H7 (cell line): ENCODE measurements around the gene RND3. TPM values are rescaled to one million over a fixed set of nuclear protein-coding genes. Genes with fewer than 3 reads are reported as not detected.
A peak's percentile ranks its signal among the peaks of the same experiment; 100 is the strongest.

ENCODE experiments used
- DNase-seq: peaks from one replicate; pipeline ENCODE4 v3.0.0; 2012
- H3K27me3 ChIP-seq: 2 replicates; pipeline ENCODE4 v1.6.0; 2011; ENCODE audit warnings: mild to moderate bottlenecking, low read length; ENCODE audit not compliant: control insufficient read depth, insufficient read depth
- H3K36me3 ChIP-seq: replicated peaks from 2 replicates; pipeline ENCODE4 v1.5.1; 2011; ENCODE audit warnings: low read length; ENCODE audit not compliant: control insufficient read depth, insufficient read depth
- H3K4me3 ChIP-seq: 2 replicates; pipeline ENCODE4 v1.5.1; 2011; ENCODE audit warnings: low read depth, mild to moderate bottlenecking, control low read depth, low read length, moderate library complexity; ENCODE audit not compliant: insufficient read depth
- total RNA-seq: library from RNA; depleted of rRNA; stranded (reverse); fragments of >200 nt; shearing (Covaris generic); gene quantifications from 2 replicates; pipeline ENCODE4 v1.2.3, GENCODE V29; 2014

The RND3 gene
- total RNA-seq, 1 experiment from 2014 or later, result 53.3 TPM

DNA sequence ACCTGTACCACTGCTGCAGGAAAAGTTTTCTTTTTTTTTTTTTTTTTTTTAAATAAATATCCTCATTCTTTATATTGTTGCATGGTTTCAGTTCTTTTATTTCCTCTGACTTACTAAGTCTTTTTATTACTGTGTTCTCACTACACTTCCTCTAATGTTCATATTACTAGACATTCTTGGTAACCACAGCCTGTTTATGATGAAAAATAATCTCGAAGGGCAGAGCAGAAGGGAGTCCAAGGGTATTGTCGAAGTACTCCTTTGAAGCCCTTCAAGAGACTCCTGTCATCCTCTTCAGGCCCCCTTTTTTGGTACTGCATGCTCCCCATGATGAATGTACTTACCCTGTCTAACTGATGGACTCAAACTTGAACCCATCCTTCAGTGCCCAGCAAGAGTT, 61.2 kb downstream of the RND3 start:
- Histone ChIP-seq H3K4me3 (no peak overlapping the region), H3K27me3 (no peaks in the 10 kb centered on the region), H3K36me3 (no peaks in the 10 kb centered on the region)
- DNase-seq, result no peak

DNA sequence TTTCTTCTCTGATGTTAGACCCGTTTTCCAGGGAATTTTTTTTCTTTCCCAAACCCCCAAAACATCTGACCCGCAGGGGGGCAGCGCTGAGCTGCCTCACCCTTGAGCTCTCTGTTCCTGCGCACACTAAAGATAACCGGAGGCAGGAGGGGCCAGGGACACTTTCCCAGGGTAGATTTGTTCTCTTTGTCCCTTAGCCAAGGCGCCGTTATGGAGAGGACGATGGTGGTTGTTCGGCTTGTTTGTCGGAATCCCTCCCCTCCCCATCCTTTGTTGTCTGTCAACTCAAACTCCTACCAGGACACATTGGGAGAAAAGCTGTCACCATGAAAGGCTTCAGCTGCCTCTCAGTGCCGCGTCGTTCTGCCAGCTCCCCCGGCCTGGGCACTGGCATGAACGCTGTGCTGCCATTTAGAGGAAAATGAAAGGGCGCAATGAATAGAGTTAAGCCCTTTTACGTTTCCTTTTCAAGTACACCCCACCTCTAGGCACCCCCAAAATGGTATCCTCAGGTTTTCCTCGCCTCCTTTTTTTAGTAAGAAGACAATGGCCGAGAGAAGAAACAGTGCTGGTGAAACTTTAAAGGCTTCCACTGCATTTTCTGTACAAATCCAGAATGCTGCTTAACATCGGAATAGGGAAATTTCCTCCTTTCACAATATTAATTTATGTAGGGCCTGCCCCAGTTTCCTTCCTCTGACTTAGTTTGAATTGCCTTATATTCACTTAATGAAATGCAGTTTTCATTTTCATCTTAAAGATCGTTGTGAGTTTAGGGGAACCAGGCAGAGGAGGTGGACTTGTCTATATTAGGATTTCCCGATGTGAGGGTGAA, 62.1 kb downstream of the RND3 start:
- DNase-seq, result peak; percentile 48
- no peak overlapping the region for H3K4me3 ChIP-seq
- no peaks in the 10 kb centered on the region for H3K27me3 ChIP-seq
- no peaks in the 10 kb centered on the region for H3K36me3 ChIP-seq

DNA sequence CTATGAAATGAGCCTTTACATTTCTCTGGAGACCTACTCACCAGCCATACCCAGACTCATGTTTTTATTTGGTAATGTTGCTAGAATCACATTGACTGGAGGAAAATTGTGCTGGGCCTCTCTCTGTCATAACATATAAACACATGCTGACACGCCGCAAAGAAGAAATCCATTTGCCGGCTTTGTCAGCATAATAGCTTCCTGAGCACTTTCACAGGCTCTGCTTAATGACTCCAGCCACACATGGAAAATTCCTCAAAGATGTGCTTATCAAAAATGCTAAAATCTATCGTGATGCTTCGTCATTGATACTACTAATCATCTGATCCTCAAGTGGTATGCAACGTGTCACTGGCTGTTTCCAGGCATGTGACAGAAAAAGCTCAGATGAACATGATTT, 63.1 kb downstream of the RND3 start:
- Histone ChIP-seq H3K27me3 (no peaks in the 10 kb centered on the region), H3K36me3 (no peaks in the 10 kb centered on the region), H3K4me3 (no peak overlapping the region)
- DNase-seq, result no peak

DNA sequence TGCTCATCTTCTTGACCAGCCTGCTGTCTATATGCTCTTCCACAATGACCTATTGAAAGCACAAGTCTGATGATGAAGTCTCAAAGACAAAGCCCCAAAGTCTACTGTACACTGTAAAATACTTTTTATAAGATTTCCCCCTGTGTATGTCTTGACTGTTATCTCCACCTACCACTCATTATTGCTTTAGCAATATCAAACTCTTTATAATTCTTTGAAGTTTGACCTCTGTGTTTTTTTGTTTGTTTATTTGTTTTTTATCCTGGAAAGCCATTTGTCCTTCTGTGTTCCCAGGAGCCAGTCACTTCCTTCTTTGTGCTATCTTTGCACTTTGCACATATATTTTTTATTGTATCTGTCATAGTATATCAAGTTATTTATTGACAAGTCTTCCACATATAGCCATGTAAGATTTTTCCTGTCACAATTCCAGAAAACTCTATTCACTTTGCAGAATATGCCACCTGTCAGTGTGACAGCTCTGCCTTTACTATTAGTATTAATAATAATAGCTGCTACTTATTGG, 66.3 kb downstream of the RND3 start:
- Histone ChIP-seq H3K36me3 (no peaks in the 10 kb centered on the region), H3K27me3 (no peaks in the 10 kb centered on the region), H3K4me3 (no peak overlapping the region)
- DNase-seq, result no peak

DNA sequence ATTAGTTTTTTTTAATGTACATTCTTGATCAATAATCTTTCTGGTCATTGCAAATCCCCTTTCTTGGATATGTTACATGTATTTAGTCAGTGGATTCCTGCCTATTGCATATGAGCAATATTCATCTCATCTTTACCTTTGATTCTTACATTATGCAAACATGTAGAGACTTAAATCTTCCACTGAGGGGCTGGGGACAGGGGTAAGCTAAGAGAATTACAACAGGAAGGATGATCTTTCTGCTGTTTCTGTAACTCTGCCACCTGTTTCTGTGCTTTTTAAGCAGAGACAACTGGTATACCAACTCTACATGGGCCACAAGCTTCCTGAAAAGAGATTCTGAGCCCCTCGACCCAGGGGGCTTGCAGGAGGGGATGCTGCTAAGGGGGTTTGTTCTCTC, 68.6 kb downstream of the RND3 start:
- no peak for DNase-seq
- Histone ChIP-seq H3K27me3 (no peaks in the 10 kb centered on the region), H3K4me3 (no peak overlapping the region), H3K36me3 (no peaks in the 10 kb centered on the region)
